ENCODE data around the gene FMC1.

- TF ChIP-seq CTCF (IDR thresholded peaks at IDR 0.05), result no peak
- TF ChIP-seq POLR2A (IDR thresholded peaks at IDR 0.05), result peak; percentile 82 to 93
- peak; percentile 97 to 99 (median 98) for TF ChIP-seq POLR2AphosphoS5 (IDR thresholded peaks at IDR 0.05)
Measured at GRCh38 chr7:139359366-139360209, 18.5 kb downstream of the FMC1 start, which contains the start of gene LUC7L2.
